ENCODE data around the gene ZNF536.

DNA sequence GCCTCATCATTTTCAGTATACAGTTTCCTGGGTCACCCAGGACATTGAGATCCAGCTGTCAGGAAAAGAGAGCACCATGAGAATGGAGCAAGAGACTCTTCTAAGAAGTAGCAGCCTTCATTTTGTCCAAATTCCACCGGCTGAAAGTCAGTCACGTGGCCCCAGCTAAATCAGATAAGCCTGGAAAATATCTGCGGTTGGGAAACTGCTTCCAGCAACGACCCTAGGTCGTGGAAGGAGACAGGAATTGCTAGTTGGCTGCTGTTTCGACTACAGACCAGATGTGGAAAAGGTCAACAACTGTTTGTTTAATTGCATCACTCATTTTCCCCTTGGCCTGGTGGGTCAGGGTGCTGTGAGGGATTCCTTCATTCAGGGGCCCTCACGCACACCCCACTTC is 107.0 kb downstream of the ZNF536 start:
- TF ChIP-seq EGR1 (IDR thresholded peaks at IDR 0.05; ENCODE audit: borderline replicate concordance in 1 of 2, low read depth in 2 of 2, low read length in 2 of 2) (no peak), PML (IDR thresholded peaks at IDR 0.05; ENCODE audit: low read length) (no peak), EZH2 (IDR thresholded peaks at IDR 0.05; ENCODE audit: borderline replicate concordance, control insufficient read depth, low read depth, low read length) (no peak), CTCF (IDR thresholded peaks at IDR 0.05 in 2 of 3, conservative IDR thresholded peaks at IDR 0.05 in 1 of 3; ENCODE audit: control insufficient read depth in 2 of 3, extremely low read depth in 1 of 3, insufficient read depth in 1 of 3, low read depth in 3 of 3, low read length in 3 of 3) (no peak), SMC3 (IDR thresholded peaks at IDR 0.05; ENCODE audit: borderline replicate concordance, low read length) (no peak), HDAC2 (IDR thresholded peaks at IDR 0.05) (no peak), MYB (IDR thresholded peaks at IDR 0.05; ENCODE audit: borderline replicate concordance, low read depth, low read length) (no peak), SMAD1 (IDR thresholded peaks at IDR 0.05; ENCODE audit: low read depth, partially characterized antibody) (no peak), YY1 (IDR thresholded peaks at IDR 0.05; ENCODE audit: low read depth, low read length) (no peak), CEBPB (IDR thresholded peaks at IDR 0.05; ENCODE audit: borderline replicate concordance in 1 of 2, low read depth in 2 of 2, low read length in 2 of 2) (no peak), POLR2AphosphoS5 (IDR thresholded peaks at IDR 0.05; ENCODE audit: low read length) (no peak), POLR2A (IDR thresholded peaks at IDR 0.05; ENCODE audit: low read depth, low read length) (no peak)
- TF ChIP-seq, protein P1, sequence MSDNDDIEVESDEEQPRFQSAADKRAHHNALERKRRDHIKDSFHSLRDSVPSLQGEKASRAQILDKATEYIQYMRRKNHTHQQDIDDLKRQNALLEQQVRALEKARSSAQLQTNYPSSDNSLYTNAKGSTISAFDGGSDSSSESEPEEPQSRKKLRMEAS (IDR thresholded peaks at IDR 0.05; ENCODE audit: low read depth, low read length) = no peak
- TF ChIP-seq, protein P2, sequence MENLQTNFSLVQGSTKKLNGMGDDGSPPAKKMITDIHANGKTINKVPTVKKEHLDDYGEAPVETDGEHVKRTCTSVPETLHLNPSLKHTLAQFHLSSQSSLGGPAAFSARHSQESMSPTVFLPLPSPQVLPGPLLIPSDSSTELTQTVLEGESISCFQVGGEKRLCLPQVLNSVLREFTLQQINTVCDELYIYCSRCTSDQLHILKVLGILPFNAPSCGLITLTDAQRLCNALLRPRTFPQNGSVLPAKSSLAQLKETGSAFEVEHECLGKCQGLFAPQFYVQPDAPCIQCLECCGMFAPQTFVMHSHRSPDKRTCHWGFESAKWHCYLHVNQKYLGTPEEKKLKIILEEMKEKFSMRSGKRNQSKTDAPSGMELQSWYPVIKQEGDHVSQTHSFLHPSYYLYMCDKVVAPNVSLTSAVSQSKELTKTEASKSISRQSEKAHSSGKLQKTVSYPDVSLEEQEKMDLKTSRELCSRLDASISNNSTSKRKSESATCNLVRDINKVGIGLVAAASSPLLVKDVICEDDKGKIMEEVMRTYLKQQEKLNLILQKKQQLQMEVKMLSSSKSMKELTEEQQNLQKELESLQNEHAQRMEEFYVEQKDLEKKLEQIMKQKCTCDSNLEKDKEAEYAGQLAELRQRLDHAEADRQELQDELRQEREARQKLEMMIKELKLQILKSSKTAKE (IDR thresholded peaks at IDR 0.05; ENCODE audit: low read depth, poor library complexity, severe bottlenecking) = no peak
